HG02973 (cell line): ENCODE measurements around the gene USH1G.
A peak's percentile ranks its signal among the peaks of the same experiment; 100 is the strongest.
"Not testable (repeated sequence)": the region's sequence is repeated elsewhere in the genome, so short reads cannot be mapped to it uniquely, and the experiment has no call there.

Source experiments
- ATAC-seq: cut with Tn5 transposase; IDR thresholded peaks from one replicate; pipeline ENCODE4 v1.9.1; 2021; ENCODE audit warnings: moderate library complexity; ENCODE audit not compliant: unreplicated experiment

The USH1G gene

GRCh38 chr17:74877592-74878548 is 45.2 kb downstream of the USH1G start:
- no peak for ATAC-seq

- no peak for ATAC-seq
Observed at GRCh38 chr17:74875977-74876593, 47.0 kb downstream of the USH1G start.

- ATAC-seq: no peak
Observed at GRCh38 chr17:74875155-74875976, 47.7 kb downstream of the USH1G start.

GRCh38 chr17:74874615-74875037 is 48.4 kb downstream of the USH1G start:
- ATAC-seq: no peak

DNA sequence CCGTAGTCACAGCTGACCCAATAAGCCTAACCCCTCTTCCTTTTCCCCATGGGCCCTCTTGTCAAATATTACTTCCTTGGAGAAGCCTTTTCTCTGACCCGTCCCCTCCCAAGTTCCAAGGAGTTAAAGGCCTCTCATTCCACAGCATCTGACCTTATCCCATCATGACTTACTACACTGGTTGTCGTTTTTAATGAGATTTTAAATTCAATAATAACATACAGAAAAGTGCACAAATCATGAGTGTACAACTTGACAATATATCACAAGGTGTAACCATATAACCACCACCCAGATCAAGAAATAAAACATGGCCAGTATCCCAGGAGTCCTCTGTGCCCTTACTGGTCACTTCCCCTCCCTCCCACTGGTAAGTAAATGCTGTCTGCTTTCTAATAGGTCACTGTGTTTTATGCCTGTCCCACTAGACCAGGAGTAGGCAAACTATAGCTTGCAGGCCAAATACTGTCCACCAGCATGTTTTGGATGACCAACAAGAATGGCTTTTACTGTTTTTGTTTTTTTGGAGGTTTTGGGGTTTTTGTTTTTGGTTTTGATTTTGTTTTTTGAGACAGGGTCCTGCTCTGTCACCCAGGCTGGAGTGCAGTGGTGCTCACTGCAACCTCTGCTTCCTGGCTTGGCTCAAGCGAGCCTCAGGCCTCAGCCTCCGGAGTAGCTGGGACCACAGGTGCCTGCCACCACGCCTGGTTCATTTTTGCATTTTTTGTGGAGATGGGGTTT is 49.0 kb downstream of the USH1G start:
- no peak for ATAC-seq

DNA sequence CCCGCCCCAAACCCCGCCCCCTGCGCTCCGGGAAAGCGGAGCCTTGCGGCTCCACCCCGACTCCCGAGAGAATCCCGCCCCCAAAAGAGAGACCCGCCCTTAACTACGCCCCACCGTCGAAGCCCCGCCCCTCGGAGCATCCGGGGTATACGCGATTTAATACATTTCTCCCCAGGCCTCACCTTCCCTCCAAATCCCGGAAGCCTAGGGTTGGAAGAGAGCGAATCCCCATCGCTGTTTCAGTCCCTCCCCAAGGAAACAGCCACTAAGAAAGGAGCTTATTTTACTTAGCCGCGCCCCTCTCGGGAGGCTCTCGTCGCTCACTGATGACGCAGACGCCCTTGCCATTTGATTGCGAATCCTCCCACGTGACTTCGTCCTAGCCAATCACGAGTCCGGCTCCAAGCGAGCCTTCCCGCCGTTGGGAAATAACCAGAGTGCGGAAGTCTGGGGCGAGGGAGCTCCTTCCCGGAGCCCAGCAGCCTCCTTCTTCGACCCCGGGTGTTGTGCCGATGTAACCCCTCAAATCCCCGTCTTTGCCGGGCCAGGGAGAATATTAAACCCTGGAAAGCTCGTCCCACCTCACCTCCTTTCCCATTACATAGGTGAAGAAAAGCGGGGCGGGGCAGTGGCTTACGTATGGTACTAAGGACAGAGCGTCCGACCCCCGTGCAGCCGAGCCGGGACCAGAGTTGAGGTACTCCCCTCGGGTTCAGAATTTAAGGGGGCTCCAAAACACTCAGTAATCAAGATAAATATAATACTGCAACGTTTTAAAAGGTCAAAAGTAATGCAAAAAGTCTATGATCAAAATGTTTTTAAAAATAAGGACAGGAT is 49.8 kb downstream of the USH1G start:
- ATAC-seq: peak; percentile 83

DNA sequence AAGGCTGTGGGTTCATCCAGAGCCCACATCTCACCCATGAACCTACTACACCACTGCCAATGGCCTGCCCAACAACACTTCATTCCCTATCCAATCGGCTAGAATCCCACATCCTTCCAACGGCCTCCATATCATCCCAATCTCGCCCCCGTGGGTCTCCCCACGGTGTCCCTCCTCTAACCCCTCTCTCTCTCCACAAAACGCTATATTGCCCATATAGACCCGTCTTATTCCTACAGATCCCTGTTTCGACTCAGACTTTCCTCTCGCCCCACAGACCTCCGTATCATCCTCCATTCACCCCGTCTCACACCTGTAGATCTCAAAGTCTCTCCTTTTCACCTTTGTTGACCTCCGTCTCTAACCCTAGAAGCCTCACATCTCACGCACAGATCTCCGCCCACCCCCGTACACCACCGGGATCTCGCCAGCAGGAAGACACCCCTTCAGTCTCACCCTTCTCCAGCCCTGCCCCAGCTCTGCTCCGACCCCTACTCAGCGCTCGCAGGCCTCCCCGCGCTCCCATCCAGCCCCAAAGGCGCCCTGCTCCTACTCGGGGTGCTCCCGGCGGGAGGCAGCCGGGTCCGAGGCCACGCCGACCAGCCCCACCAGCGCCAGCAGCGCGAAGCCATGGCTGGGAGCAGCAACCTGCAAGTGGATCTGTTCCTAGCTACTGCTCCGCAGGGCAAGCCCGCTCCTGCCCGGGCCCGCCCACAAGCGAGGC is 50.6 kb downstream of the USH1G start, which contains the start of gene FDXR:
FDXR (minus strand) TSS at position 682 of the 724 bp plus-strand sequence; CDS start at position 632, 50 bp downstream.
- peak; percentile 19 for ATAC-seq

GRCh38 chr17:74871356-74872076 is 51.5 kb downstream of the USH1G start:
- no peak for ATAC-seq

DNA sequence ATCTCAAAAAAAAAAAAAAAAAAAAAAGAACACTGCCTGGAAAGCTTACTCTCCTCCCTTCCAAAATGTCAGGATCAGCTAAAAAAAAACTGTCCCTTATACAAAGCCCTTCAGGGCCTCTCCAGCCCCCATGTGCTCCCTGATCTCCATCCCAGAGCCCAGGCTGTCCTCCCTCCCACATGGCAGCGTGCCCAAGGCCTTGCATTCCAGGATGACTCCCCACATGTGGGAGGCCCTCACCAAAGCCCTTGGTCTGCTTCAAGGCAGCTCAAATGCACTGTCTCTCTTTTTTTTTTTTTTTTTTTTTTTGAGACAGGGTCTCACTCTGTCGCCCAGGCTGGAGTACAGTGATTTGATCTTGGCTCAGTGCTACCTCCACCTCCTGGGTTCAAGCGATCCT is 52.5 kb downstream of the USH1G start:
- ATAC-seq: no peak

GRCh38 chr17:74870028-74870427 is 53.0 kb downstream of the USH1G start:
- not testable (repeated sequence) for ATAC-seq

- no peak for ATAC-seq
Observed at GRCh38 chr17:74868908-74869255, 54.2 kb downstream of the USH1G start.

DNA sequence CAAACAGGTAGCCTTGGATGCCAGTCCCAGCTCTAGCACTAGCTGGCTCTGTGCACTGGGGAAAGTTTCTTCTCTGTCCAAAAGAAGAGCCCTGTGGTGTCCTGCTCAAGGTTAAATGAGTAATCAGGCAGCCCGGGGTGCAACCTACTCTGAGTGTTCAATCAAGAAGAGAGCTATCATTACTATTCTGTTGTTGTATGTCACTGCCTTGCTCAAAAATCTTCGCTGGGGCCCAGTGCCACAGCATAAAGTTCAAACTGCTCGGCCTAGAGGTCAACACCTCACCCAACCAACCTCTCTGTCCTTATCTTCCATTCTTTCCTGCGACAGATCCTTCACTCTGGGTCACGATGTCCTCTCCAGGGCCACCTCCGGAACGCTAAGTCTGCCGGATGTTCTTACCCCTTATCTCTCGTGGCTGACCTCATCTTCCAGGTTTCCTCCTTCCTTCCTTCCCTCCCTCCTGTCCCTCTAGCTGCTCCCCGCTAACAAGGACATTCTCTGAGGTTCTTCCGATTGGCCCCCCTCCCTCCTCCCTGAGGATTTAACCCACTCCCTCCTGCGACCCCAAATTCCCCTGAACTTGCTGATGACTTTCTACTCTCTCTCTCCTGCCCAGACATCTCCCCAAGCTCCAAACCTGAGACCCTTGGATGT is 54.7 kb downstream of the USH1G start:
- ATAC-seq: no peak

- ATAC-seq: no peak
Observed at GRCh38 chr17:74866198-74866835, 56.7 kb downstream of the USH1G start.
